Upper lobe of left lung (tissue), 4 donors: ENCODE data around the gene MTCL3.

Source experiments
- POLR2A ChIP-seq, 4 donors: fragments of 450-650 bp; IDR thresholded peaks; one replicate each; pipeline ENCODE4 v1.5.1; 2016 to 2017; ENCODE audit warnings: antibody characterized with exemption in 4 of 4, mild to moderate bottlenecking in 2 of 4
- POLR2AphosphoS5 ChIP-seq, 2 donors: sonication (generic); formaldehyde crosslinking; IDR thresholded peaks; one replicate each; pipeline ENCODE4 v1.5.1; 2017; ENCODE audit warnings: antibody characterized with exemption in 2 of 2
- TF ChIP-seq, protein P1 (sequence below), 6 experiments: fragments of 450-650 bp in 4 of 6; fragments of 200-600 bp in 2 of 6; sonication (generic) in 2 of 6; IDR thresholded peaks; one replicate each; pipeline ENCODE4 v1.5.1; 2016 to 2019; ENCODE audit warnings: antibody characterized with exemption in 6 of 6

DNA sequence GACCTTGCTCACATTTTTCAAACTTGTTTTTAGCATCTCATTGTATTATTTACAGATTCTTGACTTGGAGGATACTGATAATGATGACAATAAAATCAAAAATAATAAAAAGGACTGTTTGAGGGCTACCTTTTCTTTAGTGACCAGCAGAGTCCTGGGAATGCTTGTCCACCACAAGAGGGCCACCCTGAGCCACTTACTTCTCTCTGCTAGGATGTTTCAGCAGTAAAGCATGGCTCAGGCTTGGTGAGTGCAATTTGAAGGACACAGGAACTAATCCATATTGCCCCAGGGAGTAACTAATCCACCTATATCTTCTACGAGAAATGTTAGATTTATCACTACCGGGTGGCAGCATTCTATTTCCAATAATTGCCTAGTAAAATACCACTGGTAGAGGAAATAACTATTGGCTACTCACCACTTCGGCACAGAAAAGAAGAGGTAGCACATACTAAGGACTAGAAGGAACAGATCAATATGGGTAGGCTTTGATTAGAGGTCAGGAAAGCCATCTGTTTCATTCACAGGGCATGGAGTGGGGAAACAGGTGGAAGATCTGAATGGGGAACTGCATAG, 54.2 kb downstream of the MTCL3 start:
- TF ChIP-seq, protein P1, sequence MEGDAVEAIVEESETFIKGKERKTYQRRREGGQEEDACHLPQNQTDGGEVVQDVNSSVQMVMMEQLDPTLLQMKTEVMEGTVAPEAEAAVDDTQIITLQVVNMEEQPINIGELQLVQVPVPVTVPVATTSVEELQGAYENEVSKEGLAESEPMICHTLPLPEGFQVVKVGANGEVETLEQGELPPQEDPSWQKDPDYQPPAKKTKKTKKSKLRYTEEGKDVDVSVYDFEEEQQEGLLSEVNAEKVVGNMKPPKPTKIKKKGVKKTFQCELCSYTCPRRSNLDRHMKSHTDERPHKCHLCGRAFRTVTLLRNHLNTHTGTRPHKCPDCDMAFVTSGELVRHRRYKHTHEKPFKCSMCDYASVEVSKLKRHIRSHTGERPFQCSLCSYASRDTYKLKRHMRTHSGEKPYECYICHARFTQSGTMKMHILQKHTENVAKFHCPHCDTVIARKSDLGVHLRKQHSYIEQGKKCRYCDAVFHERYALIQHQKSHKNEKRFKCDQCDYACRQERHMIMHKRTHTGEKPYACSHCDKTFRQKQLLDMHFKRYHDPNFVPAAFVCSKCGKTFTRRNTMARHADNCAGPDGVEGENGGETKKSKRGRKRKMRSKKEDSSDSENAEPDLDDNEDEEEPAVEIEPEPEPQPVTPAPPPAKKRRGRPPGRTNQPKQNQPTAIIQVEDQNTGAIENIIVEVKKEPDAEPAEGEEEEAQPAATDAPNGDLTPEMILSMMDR (IDR thresholded peaks at IDR 0.05), result peak; percentile 47 to 69 (median 63)
- TF ChIP-seq POLR2AphosphoS5 (IDR thresholded peaks at IDR 0.05) (no peak), POLR2A (IDR thresholded peaks at IDR 0.05) (no peak)
